Measurements from ENCODE around the gene IRF8.

GRCh38 chr16:85898521-85899442, at the start of gene IRF8:
- TF ChIP-seq CTCF (IDR thresholded peaks at IDR 0.05; ENCODE audit: borderline replicate concordance, extremely low read depth, low read length, poor library complexity, severe bottlenecking): no peak
- no peak for TF ChIP-seq EZH2 (IDR thresholded peaks at IDR 0.05; ENCODE audit: borderline replicate concordance, low read depth, low read length, severe bottlenecking)
